HCT116 (cell line): Measurements from ENCODE around the gene ATP6V0C. TPM values are rescaled to one million over a fixed set of nuclear protein-coding genes. Genes with fewer than 3 reads are reported as not detected.
"Not testable (repeated sequence)": the region's sequence is repeated elsewhere in the genome, so short reads cannot be mapped to it uniquely, and the experiment has no call there.

Source experiments
- ATAC-seq: fragments of 200-7000 bp; cut with Tn5 transposase; 2 replicates; pipeline ENCODE4 v1.9.1; 2020; ENCODE audit warnings: mild to moderate bottlenecking, moderate library complexity
- BruUV-seq: library from RNA; stranded (reverse); fragments of 400-500 nt; replicated peaks from 2 replicates; lab custom pipeline; 2021; lab: Mats Ljungman, UMichigan
- CTCF ChIA-PET: fragments of 300-600 bp; sonication (Branson Sonifier 250); formaldehyde crosslinking; loops from one replicate; lab custom pipeline; 2021; ENCODE audit warnings: antibody characterized with exemption; lab: Charles Lee
- POLR2A ChIA-PET: fragments of 300-600, 350-600 bp; sonication (Branson Sonifier 250); formaldehyde crosslinking; loops from one replicate; lab custom pipeline; 2021; ENCODE audit warnings: antibody characterized with exemption; lab: Charles Lee
- RAD21 ChIA-PET, 2 experiments: fragments of 300-600 bp; sonication (Branson Sonifier 250); formaldehyde crosslinking; loops; one replicate each; lab custom pipeline; 2023; ENCODE audit warnings: low total read pairs in 2 of 2; ENCODE audit not compliant: uncharacterized antibody in 2 of 2, unreplicated experiment in 2 of 2, low non-redundant PET in 1 of 2; lab: Charles Lee
- DNase-seq: peaks from one replicate; pipeline ENCODE4 v3.0.0-alpha.2; 2010; ENCODE audit warnings: low read depth, low spot score
- H2AFZ ChIP-seq: fragments of 200-600 bp; shearing (Covaris generic), sonication (generic); 2 replicates; pipeline ENCODE4 v1.6.1; 2017; ENCODE audit warnings: low read depth, mixed run types, mixed read lengths, antibody characterized with exemption, low read length; ENCODE audit not compliant: poor library complexity, severe bottlenecking
- H3K27ac ChIP-seq: 2 replicates; pipeline ENCODE4 v1.5.1; 2012; ENCODE audit warnings: low read depth, low read length
- H3K27me3 ChIP-seq: fragments of 200-600 bp; sonication (generic); 2 replicates; pipeline ENCODE4 v1.6.1; 2016; ENCODE audit warnings: mixed run types, low read length, mixed read lengths; ENCODE audit not compliant: insufficient read depth
- H3K36me3 ChIP-seq, 2 experiments: fragments of 200-500 bp in 1 of 2; fragments of 200-600 bp in 1 of 2; sonication (Bioruptor generic) in 1 of 2; sonication (generic) in 1 of 2; 2 replicates each; pipeline versions ENCODE4 v1.5.1 to v1.6.1; 2014 to 2016; ENCODE audit warnings: low read length in 2 of 2, inconsistent platforms in 1 of 2, mixed read lengths in 1 of 2, mixed run types in 1 of 2; ENCODE audit not compliant: insufficient read depth in 2 of 2, control insufficient read depth in 1 of 2
- H3K4me1 ChIP-seq, 2 experiments: fragments of 200-600 bp in 1 of 2; sonication (generic) in 1 of 2; 2 replicates each; pipeline versions ENCODE4 v1.5.1 to v1.6.1; 2012 to 2017; ENCODE audit warnings: low read length in 2 of 2, inconsistent platforms in 1 of 2, mild to moderate bottlenecking in 1 of 2, mixed read lengths in 1 of 2, mixed run types in 1 of 2, moderate library complexity in 1 of 2; ENCODE audit not compliant: insufficient read depth in 2 of 2, control insufficient read depth in 1 of 2
- H3K4me2 ChIP-seq: fragments of 200-600 bp; sonication (generic); 2 replicates; pipeline ENCODE4 v1.6.1; 2017; ENCODE audit warnings: mixed run types, low read length, mixed read lengths
- H3K4me3 ChIP-seq, 2 experiments: fragments of 200-600 bp in 1 of 2; sonication (generic) in 1 of 2; replicated peaks in 1 of 2; 2 replicates each; pipeline ENCODE4 v1.5.1; 2011 to 2016; ENCODE audit warnings: low read length in 2 of 2, control low read depth in 1 of 2, low read depth in 1 of 2, mild to moderate bottlenecking in 1 of 2, mixed read lengths in 1 of 2, mixed run types in 1 of 2
- H3K79me2 ChIP-seq: fragments of 200-600 bp; sonication (generic); 2 replicates; pipeline ENCODE4 v1.6.1; 2017; ENCODE audit warnings: mild to moderate bottlenecking, mixed run types, low read length, moderate library complexity, mixed read lengths; ENCODE audit not compliant: insufficient read depth
- H3K9ac ChIP-seq: fragments of 200-600 bp; sonication (generic); 2 replicates; pipeline ENCODE4 v1.6.1; 2016; ENCODE audit warnings: low read length, mixed read lengths
- H3K9me2 ChIP-seq: fragments of 200-600 bp; sonication (generic), shearing (Covaris generic); 2 replicates; pipeline ENCODE4 v1.6.1; 2017; ENCODE audit warnings: mixed run types, mild to moderate bottlenecking, moderate library complexity; ENCODE audit not compliant: insufficient read depth
- H3K9me3 ChIP-seq, 2 experiments: fragments of 200-500 bp in 1 of 2; fragments of 200-600 bp in 1 of 2; sonication (Bioruptor generic) in 1 of 2; sonication (generic) in 1 of 2; 2 replicates each; pipeline ENCODE4 v1.6.1; 2014 to 2017; ENCODE audit warnings: low read length in 2 of 2, mixed read lengths in 2 of 2, inconsistent platforms in 1 of 2, low read depth in 1 of 2, mild to moderate bottlenecking in 1 of 2, mixed run types in 1 of 2, moderate library complexity in 1 of 2; ENCODE audit not compliant: control insufficient read depth in 1 of 2, insufficient read depth in 1 of 2
- H4K20me1 ChIP-seq: fragments of 200-600 bp; sonication (generic), shearing (Covaris generic); 2 replicates; pipeline ENCODE4 v1.6.1; 2017; ENCODE audit warnings: mixed run types, mild to moderate bottlenecking, moderate library complexity; ENCODE audit not compliant: insufficient read depth
- CTCF ChIP-seq, 3 experiments: fragments of 200-600 bp in 1 of 3; sonication (generic) in 1 of 3; IDR thresholded peaks in 2 of 3; conservative IDR thresholded peaks in 1 of 3; 2 replicates each; pipeline ENCODE4 v1.5.1; 2012 to 2017; ENCODE audit warnings: low read depth in 2 of 3, low read length in 2 of 3, antibody characterized with exemption in 1 of 3, borderline replicate concordance in 1 of 3, control low read depth in 1 of 3, mild to moderate bottlenecking in 1 of 3, mixed read lengths in 1 of 3, mixed run types in 1 of 3, moderate library complexity in 1 of 3; ENCODE audit not compliant: insufficient read depth in 1 of 3
- intact Hi-C: fragments of 100-400 bp; cut with micrococcal nuclease; formaldehyde crosslinking; loops from 2 replicates; pipeline ENCODE4 v1.10.0; 2022
- total RNA-seq: library from RNA; stranded (reverse); gene quantifications from one replicate; pipeline ENCODE4 v1.2.1, GENCODE V29; 2021; ENCODE audit not compliant: unreplicated experiment

The ATP6V0C gene
- total RNA-seq, 1 experiment from 2014 or later: 187 TPM

GRCh38 chr16:2539845-2540458, 26.2 kb downstream of the ATP6V0C start:
- H3K9ac ChIP-seq, RAD21 ChIA-PET, H3K9me2 ChIP-seq: not testable (repeated sequence)
- TF ChIP-seq CTCF (IDR thresholded peaks at IDR 0.05 in 2 of 3, conservative IDR thresholded peaks at IDR 0.05 in 1 of 3; ENCODE audit: borderline replicate concordance in 1 of 3, insufficient read depth in 1 of 3, low read depth in 2 of 3, low read length in 2 of 3): peak in 2 of 3 experiments; percentile 36 to 42; a peak in 4 of 6 replicates
- TF ChIP-seq, all 23 proteins: peak for 1; not testable (repeated sequence) for 22
- ATAC-seq, H3K27ac ChIP-seq, H3K36me3 ChIP-seq, CTCF ChIA-PET, DNase-seq, intact Hi-C loops, H3K27me3 ChIP-seq, H3K4me3 ChIP-seq, POLR2A ChIA-PET, H3K9me3 ChIP-seq, H2AFZ ChIP-seq, H4K20me1 ChIP-seq, BruUV-seq, H3K4me2 ChIP-seq: not testable (repeated sequence)
- H3K4me1 ChIP-seq: peaks cover 10 to 18% of the 10 kb centered on the region in 2 experiments
- H3K79me2 ChIP-seq: peaks cover 29% of the 10 kb centered on the region

- H3K4me2 ChIP-seq, H3K27me3 ChIP-seq, H3K4me3 ChIP-seq, intact Hi-C loops, H2AFZ ChIP-seq, RAD21 ChIA-PET, H3K9ac ChIP-seq, H3K36me3 ChIP-seq, POLR2A ChIA-PET, CTCF ChIA-PET, H3K27ac ChIP-seq, H3K9me3 ChIP-seq, DNase-seq, H3K9me2 ChIP-seq, ATAC-seq, H4K20me1 ChIP-seq, BruUV-seq: not testable (repeated sequence)
- Histone ChIP-seq H3K4me1 (peaks cover 10 to 13% of the 10 kb centered on the region in 2 experiments), H3K79me2 (peaks cover 36% of the 10 kb centered on the region)
Measured at GRCh38 chr16:2540912-2541311, 27.2 kb downstream of the ATP6V0C start.

DNA sequence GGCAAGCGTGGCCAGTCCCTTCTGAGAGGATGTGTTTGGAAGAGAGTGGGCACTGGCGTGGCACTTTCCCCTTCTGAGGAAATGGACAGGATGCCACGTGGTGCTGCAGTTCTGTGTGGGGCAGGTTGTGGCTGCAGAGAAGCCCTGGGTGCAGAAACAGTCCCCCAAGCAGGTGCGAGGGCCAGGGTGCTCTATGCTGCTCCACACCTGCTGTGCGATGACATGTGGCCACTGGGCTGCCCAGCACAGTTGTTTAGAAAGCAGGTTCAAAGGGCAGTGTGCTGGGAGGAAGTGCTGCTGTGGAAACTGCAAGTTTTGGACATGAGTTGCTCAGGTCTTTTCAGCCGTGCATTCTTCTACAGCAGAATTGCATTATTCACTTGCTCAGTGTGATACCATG, 27.7 kb downstream of the ATP6V0C start:
- H3K36me3 ChIP-seq, RAD21 ChIA-PET, H3K9me2 ChIP-seq, DNase-seq, H3K4me3 ChIP-seq, BruUV-seq, H4K20me1 ChIP-seq, H3K9me3 ChIP-seq, H3K4me2 ChIP-seq, CTCF ChIA-PET, H3K27ac ChIP-seq, ATAC-seq, POLR2A ChIA-PET, intact Hi-C loops, H3K27me3 ChIP-seq, H3K4me1 ChIP-seq, H2AFZ ChIP-seq, H3K9ac ChIP-seq: not testable (repeated sequence)
- peaks cover 38% of the 10 kb centered on the region for H3K79me2 ChIP-seq

DNA sequence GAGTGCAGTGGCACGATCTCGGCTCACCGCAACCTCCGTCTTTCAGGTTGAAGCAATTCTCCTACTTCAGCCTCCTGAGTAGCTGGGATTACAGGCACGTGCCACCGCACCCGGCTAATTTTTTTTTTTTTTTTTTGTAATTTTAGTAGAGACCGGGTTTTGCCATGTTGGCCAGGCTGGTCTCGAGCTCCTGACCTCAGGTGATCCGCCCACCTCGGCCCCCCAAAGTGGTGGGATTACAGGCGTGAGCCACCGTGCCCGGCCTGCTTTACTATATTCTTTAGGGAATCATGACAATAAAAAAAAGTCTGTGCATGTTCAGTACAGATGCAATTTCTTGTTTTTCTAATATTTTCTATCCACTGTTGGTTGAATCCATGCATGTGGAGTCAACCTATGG, 30.0 kb downstream of the ATP6V0C start:
- ATAC-seq, H3K4me3 ChIP-seq, H3K4me1 ChIP-seq, RAD21 ChIA-PET, H3K9ac ChIP-seq, DNase-seq, H3K9me3 ChIP-seq, intact Hi-C loops, BruUV-seq, CTCF ChIA-PET, H4K20me1 ChIP-seq, H3K36me3 ChIP-seq, H3K27me3 ChIP-seq, H3K27ac ChIP-seq, POLR2A ChIA-PET, H2AFZ ChIP-seq, H3K9me2 ChIP-seq, H3K4me2 ChIP-seq: not testable (repeated sequence)
- peaks cover 35% of the 10 kb centered on the region for H3K79me2 ChIP-seq
